Upper lobe of left lung (tissue), 4 donors: ENCODE results near the gene GSTT2.

Experiments used
- EP300 ChIP-seq, 4 donors: sonication (generic); formaldehyde crosslinking; IDR thresholded peaks; one replicate each; pipeline ENCODE4 v1.5.1; 2017; ENCODE audit warnings: antibody characterized with exemption in 4 of 4, control low read depth in 2 of 4
- POLR2AphosphoS5 ChIP-seq, 2 donors: sonication (generic); formaldehyde crosslinking; IDR thresholded peaks; one replicate each; pipeline ENCODE4 v1.5.1; 2017; ENCODE audit warnings: antibody characterized with exemption in 2 of 2
- TF ChIP-seq, protein P1 (sequence below), 6 experiments: fragments of 450-650 bp in 4 of 6; fragments of 200-600 bp in 2 of 6; sonication (generic) in 2 of 6; IDR thresholded peaks; one replicate each; pipeline ENCODE4 v1.5.1; 2016 to 2019; ENCODE audit warnings: antibody characterized with exemption in 6 of 6

DNA sequence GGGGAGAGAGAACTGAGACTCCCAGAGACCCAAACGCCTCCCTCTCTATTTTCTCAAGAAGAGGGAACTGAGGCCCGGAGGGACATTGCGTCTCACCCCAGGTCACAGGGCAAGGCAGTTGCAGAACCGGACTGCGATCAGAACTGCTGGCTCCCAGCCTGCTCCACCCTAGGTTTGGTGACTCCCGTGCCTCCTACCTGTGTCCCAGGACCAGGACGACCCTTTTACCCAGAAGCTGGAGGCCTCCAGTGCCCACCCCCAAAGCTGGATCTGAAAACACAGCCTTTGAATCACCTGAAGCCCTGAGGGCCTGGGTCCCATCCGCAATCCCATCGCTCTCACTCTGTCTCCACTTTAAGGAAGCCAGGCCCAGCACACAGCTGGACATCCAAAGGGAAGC, 24.0 kb downstream of the GSTT2 start:
- TF ChIP-seq, protein P1, sequence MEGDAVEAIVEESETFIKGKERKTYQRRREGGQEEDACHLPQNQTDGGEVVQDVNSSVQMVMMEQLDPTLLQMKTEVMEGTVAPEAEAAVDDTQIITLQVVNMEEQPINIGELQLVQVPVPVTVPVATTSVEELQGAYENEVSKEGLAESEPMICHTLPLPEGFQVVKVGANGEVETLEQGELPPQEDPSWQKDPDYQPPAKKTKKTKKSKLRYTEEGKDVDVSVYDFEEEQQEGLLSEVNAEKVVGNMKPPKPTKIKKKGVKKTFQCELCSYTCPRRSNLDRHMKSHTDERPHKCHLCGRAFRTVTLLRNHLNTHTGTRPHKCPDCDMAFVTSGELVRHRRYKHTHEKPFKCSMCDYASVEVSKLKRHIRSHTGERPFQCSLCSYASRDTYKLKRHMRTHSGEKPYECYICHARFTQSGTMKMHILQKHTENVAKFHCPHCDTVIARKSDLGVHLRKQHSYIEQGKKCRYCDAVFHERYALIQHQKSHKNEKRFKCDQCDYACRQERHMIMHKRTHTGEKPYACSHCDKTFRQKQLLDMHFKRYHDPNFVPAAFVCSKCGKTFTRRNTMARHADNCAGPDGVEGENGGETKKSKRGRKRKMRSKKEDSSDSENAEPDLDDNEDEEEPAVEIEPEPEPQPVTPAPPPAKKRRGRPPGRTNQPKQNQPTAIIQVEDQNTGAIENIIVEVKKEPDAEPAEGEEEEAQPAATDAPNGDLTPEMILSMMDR (IDR thresholded peaks at IDR 0.05) = no peak
- TF ChIP-seq POLR2AphosphoS5 (IDR thresholded peaks at IDR 0.05) (no peak), EP300 (IDR thresholded peaks at IDR 0.05) (no peak)
